WTC11 (cell line): ENCODE data around the gene ALG8.

Experiments used
- ELF4 ChIP-seq: sonication (generic); formaldehyde crosslinking; IDR thresholded peaks from 2 replicates; pipeline ENCODE4 v1.8.1; 2022; ENCODE audit warnings: low read depth, mild to moderate bottlenecking, moderate library complexity, missing genetic modification reagents
- FOXP1 ChIP-seq: sonication (generic); formaldehyde crosslinking; IDR thresholded peaks from 2 replicates; pipeline ENCODE4 v1.8.0; 2022; ENCODE audit warnings: missing genetic modification reagents, mild to moderate bottlenecking, moderate library complexity, borderline replicate concordance
- TF ChIP-seq, protein P1 (sequence below): sonication (generic); formaldehyde crosslinking; IDR thresholded peaks from 2 replicates; pipeline ENCODE4 v1.8.1; 2023; ENCODE audit warnings: mild to moderate bottlenecking, missing genetic modification reagents, moderate library complexity

GRCh38 chr11:78180751-78181150, 41.3 kb upstream of the ALG8 start:
- TF ChIP-seq, protein P1, sequence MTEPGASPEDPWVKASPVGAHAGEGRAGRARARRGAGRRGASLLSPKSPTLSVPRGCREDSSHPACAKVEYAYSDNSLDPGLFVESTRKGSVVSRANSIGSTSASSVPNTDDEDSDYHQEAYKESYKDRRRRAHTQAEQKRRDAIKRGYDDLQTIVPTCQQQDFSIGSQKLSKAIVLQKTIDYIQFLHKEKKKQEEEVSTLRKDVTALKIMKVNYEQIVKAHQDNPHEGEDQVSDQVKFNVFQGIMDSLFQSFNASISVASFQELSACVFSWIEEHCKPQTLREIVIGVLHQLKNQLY (CRISPR knock-in tag): no peak
- TF ChIP-seq ELF4 (CRISPR knock-in tag) (no peak), FOXP1 (CRISPR knock-in tag) (no peak)
